OCI-LY1 (cell line): ENCODE data around the gene SLIT3.

Experiments used
- CTCF ChIP-seq: fragments of 200-600 bp; sonication (generic), shearing (Covaris generic); IDR thresholded peaks from 2 replicates; pipeline ENCODE4 v1.5.1; 2017; ENCODE audit warnings: mild to moderate bottlenecking, antibody characterized with exemption, low read length, moderate library complexity, mixed read lengths
- EZH2 ChIP-seq: fragments of 200-600 bp; sonication (generic), shearing (Covaris generic); IDR thresholded peaks from 2 replicates; pipeline ENCODE4 v1.8.0; 2017; ENCODE audit warnings: borderline replicate concordance, mixed run types, mild to moderate bottlenecking, antibody characterized with exemption, low read length, moderate library complexity, mixed read lengths

- TF ChIP-seq CTCF (no peak), EZH2 (no peak)
These were observed 316.7 kb downstream of the SLIT3 start for GRCh38 chr5:168984135-168984675.
